ENCODE measurements around the gene ERRFI1.

DNA sequence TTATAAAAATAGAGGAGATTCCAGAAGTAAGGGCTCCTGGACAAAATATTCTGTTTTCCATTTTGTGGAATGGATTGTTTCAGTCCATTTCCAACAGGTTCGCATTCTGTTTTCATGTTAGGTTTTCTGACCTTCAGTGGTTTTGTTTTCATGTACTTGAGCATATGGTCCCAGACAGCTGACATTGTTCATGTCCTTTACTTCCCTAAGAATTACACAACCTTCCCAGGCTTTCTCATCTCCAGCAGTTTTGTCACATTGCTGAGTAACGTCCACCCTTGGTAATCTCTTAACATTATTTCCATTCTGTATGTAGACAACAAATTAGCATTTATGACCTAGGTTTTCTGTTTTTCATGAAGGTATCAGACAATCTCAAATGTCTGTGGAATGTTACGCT is 21.0 kb upstream of the ERRFI1 start:
- TF ChIP-seq, protein P1, sequence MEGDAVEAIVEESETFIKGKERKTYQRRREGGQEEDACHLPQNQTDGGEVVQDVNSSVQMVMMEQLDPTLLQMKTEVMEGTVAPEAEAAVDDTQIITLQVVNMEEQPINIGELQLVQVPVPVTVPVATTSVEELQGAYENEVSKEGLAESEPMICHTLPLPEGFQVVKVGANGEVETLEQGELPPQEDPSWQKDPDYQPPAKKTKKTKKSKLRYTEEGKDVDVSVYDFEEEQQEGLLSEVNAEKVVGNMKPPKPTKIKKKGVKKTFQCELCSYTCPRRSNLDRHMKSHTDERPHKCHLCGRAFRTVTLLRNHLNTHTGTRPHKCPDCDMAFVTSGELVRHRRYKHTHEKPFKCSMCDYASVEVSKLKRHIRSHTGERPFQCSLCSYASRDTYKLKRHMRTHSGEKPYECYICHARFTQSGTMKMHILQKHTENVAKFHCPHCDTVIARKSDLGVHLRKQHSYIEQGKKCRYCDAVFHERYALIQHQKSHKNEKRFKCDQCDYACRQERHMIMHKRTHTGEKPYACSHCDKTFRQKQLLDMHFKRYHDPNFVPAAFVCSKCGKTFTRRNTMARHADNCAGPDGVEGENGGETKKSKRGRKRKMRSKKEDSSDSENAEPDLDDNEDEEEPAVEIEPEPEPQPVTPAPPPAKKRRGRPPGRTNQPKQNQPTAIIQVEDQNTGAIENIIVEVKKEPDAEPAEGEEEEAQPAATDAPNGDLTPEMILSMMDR (conservative IDR thresholded peaks at IDR 0.05), result no peak
- no peak for TF ChIP-seq ZFX (IDR thresholded peaks at IDR 0.05)

Data from C4-2B (cell line).